ENCODE results near the gene SRRM3.
"Not testable (repeated sequence)": the region's sequence is repeated elsewhere in the genome, so short reads cannot be mapped to it uniquely, and the experiment has no call there.

The SRRM3 gene

GRCh38 chr7:76201732-76202665 lies at the start of gene SRRM3:
Gene SRRM3, plus strand, starts transcription at chr7:76201896. Its CDS starts 33,171 bp downstream, at chr7:76235067.
- DNase-seq: peak; percentile 96

DNA sequence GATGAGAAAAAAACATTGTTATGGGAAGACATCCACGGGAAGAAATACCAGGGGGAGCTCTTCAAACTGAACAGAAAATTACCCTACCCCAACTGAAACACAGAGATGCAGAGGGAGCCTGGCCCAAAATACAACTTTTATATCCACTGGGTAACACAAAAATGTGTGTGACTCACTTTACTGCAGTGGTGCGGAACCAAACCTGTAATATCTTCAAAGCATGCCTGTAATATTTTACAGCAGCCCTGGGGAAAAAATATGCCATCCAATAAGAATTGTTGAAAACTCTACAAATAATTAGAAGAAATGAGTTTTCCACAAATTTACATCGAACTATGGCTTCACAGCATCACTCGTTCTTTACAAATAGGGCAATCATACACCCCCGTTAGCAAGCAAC lies 49.8 kb upstream of the SRRM3 start:
- DNase-seq: no peak

GRCh38 chr7:76153571-76154230 lies 48.0 kb upstream of the SRRM3 start:
- DNase-seq: not testable (repeated sequence)

GRCh38 chr7:76155938-76156337 lies 45.8 kb upstream of the SRRM3 start:
- DNase-seq: peak; percentile 57

DNA sequence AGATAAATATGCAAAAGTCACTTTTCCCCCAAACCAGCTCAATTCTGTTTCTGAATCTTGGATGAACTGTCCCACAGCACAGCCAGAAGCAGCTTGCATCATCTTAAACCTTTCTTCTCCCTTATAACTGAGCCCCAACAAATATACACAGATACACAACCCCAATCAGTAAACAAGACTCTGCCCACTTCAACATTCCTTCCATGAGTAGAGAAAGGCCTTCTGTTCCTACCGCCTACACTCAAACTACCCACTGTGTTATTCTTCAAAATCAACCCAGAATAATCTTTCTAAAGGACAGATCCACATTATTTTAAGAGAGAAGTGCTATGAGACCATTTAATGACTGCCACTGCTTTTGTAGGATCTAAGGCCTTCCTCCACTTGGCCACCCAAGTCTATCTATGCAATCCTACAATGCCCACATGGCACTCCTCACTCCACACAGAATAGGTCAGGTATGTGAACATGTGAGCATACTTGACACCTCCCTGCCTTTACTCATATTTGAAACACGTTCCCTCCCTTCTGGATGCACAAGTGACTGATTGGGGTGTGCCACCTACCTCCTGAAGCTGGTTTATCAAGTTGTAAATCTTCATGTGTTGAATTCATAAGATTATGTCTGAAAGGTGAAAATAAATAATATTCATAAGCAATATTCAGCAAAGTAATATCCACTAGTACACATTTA lies 44.6 kb upstream of the SRRM3 start:
- DNase-seq: not testable (repeated sequence)

DNA sequence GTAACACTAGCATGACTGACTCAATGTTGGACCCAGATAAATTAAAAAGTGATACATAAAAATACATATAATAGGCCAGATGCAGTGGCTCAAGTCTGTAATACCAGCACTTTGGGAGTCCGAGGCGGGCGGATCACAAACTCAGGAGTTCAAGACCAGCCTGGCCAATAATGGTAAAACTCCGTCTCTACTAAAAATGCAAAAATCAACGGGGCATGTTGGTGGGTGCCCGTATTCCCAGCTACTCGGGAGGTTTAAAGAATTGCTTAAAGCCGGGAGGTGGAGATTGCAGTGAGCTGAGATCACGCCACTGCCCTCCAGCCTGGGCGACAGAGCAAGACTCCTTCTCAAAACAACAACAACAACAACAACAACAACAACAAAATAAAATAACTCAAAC lies 43.3 kb upstream of the SRRM3 start:
- not testable (repeated sequence) for DNase-seq

DNA sequence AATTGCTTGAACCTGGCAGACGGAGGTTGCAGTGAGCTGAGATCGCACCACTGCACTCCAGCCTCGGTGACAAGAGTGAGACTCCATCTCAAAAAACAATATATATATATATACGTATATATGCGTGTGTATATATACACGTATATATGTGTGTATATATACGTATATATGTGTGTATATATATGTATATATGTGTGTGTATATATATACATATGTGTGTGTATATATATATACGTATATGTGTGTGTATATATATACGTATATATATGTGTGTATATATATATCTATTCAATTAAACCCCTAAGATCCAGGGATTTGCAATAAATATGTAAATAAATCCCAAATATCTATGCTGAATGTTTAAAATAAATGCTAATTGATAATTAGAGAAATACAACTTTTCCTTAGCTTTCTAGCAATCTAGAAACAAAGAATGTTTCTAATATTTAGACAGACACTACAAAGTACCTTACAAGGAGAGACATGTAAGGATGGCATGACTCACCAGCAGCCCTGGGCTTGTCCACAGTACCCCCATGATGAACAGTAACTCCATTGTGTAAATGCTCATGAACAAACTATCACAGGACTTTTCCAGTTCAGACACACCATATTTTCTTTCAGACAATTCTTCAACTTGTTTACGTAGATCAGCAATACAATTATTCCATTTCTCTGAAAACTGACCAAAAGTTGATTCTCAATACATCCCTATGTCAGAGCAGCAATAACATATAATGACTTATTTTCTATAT lies 39.1 kb upstream of the SRRM3 start:
- DNase-seq: not testable (repeated sequence)

DNA sequence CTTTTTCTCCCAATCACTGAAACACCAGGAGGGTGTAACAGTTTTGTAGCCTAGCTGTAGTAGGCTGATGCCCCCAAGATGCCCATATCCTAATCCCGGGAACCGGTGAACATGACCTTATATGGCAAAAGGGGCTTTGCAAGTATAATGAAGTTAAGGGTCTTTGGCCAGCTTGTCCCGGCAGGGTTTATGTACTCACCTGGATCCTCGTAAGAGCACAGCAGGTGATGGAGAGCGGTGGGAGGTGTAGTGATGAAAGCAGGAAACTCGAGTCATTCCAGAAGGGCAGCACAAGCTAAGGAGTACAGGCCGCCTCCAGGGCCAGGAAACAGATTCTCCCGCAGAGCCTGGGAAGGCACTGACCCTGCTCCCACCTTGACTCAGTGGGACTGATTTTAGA lies 37.9 kb upstream of the SRRM3 start:
- DNase-seq: not testable (repeated sequence)

- DNase-seq: no peak
These were observed 36.4 kb upstream of the SRRM3 start for GRCh38 chr7:76165106-76165972.

DNA sequence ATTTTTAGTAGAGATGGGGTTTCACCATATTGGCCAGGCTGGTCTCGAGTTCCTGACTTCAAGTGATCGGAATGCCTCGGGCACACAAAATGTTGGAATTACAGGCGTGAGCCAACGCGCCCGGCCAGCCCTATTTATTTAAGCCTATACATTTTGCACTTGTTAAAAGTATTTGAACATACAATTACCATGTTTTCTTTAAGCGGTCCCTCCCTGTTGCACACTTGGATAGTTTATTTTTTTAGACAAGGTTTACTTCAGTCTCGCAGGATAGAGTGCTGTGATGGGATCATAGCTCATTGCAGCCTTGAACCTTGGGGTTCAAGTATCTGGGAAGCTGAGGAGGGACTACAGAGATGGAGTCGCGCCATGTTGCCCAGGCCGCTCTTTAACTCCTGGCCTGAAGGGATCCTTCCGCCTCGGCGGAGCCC lies 35.7 kb upstream of the SRRM3 start:
- DNase-seq: no peak

DNA sequence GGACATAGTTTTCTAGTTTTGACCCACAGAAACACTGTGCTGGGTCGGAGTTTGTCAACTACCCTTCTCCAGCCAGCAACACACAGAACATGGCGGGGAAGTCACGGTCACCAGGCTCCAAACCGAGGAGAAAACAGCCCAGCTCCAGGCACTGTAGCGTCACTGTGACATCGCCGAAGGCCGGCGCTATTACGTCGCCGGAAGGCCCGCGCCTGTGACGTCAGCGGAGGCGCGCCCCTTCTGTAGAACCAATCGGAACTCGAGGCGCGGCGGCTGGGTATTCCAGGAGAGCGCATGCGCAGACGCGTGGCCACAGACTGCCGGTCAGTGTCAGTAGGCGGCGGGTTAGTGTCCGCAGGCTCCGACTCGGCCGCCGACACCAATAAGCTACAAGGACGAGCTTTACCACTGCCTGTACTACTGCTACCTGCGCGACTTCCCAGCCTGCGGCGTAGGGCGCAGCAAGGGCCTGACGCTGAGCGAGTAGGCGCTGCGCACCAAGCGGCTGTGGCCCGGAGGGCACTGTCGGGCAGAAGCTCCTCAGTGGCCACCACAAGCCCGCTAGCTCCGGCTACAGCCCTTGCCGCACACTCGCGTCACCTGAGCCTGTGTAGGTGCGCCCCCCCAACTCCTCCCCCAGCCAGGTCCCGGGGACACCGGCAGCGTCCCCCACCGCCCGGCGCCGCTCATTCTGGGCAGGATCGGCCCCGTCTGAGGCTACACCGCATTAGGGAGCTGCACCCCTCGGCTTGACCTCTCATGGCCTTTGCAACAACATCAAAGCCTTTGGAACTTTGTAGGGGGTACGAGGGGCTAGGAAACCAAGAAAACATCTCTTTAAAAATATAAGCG lies 35.1 kb upstream of the SRRM3 start:
- DNase-seq: peak; percentile 96

DNA sequence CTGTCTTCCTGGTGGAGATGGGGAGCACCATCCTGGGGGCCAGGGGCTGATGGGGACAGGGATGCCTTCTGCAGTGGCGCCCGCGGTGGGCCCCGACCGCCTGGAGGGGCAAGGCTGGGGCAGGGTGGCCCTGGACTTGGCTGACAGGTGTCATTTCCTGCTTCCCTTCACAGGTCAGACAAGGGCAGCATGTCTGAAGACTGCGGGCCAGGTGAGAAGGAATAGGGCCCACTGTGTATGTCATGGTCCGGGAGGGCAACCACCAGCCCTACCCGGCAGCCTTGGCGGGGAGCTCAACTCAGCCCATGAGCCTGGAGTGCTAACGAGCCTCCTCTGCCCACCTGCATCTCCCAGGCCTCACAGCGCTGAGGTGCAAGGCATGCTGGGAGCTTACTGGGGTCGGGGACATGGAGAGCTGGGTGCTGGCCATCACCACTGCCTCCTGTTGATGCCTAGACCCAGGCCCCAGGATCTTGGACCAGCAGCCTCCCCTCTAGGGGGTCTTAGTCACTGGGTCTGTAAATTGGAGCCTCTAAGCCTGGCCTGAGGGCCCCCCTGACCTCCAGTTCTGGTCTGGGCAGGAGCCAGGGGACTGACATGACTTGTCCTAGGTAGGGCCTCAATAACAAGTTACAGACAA lies 28.0 kb upstream of the SRRM3 start:
- DNase-seq: no peak

DNA sequence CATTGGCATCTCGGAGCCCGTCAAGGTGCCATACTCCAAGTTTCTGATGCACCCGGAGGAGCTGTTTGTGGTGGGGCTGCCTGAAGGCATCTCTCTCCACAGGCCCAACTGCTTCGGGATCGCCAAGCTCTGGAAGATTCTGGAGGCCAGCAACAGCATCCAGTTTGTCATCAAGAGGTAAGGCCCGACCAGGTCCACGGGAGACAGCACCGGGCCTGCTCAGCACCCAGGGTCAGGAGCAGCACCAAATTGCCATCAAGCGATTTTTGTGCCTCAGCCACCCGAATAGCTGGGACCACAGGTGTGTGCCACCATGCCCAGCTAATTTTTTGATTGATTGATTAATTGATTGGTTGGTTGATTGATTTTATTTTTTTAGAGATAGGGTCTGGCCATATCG lies 24.7 kb upstream of the SRRM3 start:
- not testable (repeated sequence) for DNase-seq

DNA sequence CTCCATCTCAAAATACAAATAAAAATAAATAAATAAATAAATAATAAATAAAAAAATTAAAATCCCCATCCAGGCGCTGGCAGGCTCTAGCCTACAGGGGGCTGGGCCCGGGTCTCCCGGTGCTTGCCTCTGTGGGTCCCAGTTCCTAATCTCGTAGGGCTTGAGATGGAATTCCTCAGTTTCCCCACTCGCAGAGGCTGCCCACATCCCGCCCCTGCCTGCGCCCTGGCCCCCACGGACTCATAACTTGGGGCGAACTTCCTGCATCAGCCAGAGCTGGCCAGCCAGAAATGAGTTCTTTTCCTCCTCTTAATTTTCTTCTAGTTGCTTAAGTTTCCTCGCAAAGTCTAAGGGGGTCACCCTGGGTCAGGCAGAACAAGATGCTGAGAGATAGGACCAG lies 22.0 kb upstream of the SRRM3 start:
- DNase-seq: no peak

GRCh38 chr7:76182225-76182960 lies 19.3 kb upstream of the SRRM3 start:
- no peak for DNase-seq

GRCh38 chr7:76185187-76185896 lies 16.4 kb upstream of the SRRM3 start:
- DNase-seq: peak; percentile 73

- no peak for DNase-seq
These were observed 14.4 kb upstream of the SRRM3 start for GRCh38 chr7:76187272-76187671.

- DNase-seq: no peak
These were observed 12.4 kb upstream of the SRRM3 start for GRCh38 chr7:76189276-76189675.

DNA sequence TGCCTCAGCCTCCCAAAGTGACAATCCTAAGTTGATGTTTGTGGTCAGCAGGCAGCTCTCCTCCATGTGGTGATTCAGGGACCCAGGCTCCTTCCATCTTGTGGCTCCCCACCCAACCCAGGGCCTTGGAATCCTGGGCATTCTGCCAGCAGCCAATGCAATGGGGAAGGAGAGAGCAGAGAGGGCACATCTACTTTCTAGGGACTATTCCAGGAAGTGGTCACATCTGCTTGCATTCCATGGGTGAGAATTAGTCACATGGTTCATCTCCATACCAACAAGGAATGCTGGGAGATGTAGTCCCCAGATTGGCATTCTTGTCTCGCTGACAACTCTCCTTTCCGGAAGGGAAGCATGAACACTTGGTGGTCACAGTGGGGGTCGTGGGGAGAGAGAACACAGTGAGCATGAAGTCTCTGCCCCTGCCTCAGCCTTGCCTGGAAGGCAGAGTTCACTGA lies 9.9 kb upstream of the SRRM3 start:
- peak; percentile 87 for DNase-seq

Data from NCI-H82 (cell line).